Transverse colon (tissue), 3 donors: Measurements from ENCODE around the gene SLC27A1.

ENCODE experiments used
- POLR2A ChIP-seq: fragments of 450-650 bp; IDR thresholded peaks from one replicate; pipeline ENCODE4 v1.6.1; 2016; ENCODE audit warnings: antibody characterized with exemption, mild to moderate bottlenecking, moderate library complexity
- TF ChIP-seq, protein P1 (sequence below), 5 experiments: fragments of 200-600 bp in 3 of 5; fragments of 450-650 bp in 2 of 5; sonication (generic) in 3 of 5; IDR thresholded peaks; 1 replicate in 2 of 5; 2 replicates in 3 of 5; pipeline ENCODE4 v1.5.1; 2016 to 2017; ENCODE audit warnings: antibody characterized with exemption in 5 of 5, inconsistent platforms in 3 of 5, mild to moderate bottlenecking in 2 of 5, moderate library complexity in 1 of 5

DNA sequence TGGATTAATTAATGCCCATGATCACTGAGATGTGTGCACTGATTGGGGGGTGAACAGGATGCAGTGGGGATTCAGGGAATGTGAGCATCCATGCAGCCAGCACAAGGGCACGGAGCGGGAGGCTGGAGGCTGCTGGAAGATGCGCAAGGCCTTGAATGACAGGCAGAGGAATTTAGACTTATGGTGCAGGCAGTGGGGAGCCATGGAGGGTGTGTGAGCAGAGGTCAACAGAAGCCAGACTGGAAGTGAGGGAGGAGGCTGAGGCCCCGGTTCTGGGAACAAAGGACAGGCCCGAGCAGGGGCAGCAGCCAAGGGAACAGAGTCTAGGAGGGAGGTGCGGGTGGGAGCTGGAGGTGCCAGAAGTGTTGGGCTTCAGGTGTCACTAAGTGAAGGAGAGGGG lies 77.8 kb downstream of the SLC27A1 start:
- TF ChIP-seq, protein P1, sequence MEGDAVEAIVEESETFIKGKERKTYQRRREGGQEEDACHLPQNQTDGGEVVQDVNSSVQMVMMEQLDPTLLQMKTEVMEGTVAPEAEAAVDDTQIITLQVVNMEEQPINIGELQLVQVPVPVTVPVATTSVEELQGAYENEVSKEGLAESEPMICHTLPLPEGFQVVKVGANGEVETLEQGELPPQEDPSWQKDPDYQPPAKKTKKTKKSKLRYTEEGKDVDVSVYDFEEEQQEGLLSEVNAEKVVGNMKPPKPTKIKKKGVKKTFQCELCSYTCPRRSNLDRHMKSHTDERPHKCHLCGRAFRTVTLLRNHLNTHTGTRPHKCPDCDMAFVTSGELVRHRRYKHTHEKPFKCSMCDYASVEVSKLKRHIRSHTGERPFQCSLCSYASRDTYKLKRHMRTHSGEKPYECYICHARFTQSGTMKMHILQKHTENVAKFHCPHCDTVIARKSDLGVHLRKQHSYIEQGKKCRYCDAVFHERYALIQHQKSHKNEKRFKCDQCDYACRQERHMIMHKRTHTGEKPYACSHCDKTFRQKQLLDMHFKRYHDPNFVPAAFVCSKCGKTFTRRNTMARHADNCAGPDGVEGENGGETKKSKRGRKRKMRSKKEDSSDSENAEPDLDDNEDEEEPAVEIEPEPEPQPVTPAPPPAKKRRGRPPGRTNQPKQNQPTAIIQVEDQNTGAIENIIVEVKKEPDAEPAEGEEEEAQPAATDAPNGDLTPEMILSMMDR (IDR thresholded peaks at IDR 0.05) = no peak
- TF ChIP-seq POLR2A = no peak
